ENCODE results near the gene KCNQ2.

DNA sequence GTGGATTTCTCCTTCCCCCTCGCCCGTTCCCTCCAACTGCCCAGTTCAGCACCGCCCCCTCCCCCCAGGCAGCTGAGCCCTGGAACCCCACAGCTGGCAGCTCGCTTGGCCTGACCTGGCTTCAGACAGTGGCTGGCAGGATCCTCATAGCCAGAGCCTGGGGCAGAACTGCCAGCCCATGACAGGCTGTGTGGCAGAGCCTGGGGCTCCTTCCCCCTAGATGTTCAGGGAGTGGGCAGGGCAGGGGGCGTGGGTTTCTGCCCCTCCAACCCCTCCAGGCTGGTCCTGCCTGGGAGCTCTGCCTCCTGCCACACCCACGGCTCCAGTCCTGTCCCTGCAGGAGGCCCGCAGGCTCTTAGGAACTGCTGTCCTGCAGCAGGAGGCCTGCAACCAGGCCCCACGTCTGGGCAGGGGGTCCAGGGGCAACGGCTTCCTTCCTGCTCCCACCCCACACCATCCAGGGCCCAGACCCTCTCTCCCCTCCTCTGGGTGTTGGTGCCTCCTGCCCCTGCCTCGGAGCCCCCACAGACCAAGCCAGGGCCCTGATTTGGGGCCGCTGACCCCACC, 9.6 kb upstream of the KCNQ2 start:
- TF ChIP-seq, protein P1, sequence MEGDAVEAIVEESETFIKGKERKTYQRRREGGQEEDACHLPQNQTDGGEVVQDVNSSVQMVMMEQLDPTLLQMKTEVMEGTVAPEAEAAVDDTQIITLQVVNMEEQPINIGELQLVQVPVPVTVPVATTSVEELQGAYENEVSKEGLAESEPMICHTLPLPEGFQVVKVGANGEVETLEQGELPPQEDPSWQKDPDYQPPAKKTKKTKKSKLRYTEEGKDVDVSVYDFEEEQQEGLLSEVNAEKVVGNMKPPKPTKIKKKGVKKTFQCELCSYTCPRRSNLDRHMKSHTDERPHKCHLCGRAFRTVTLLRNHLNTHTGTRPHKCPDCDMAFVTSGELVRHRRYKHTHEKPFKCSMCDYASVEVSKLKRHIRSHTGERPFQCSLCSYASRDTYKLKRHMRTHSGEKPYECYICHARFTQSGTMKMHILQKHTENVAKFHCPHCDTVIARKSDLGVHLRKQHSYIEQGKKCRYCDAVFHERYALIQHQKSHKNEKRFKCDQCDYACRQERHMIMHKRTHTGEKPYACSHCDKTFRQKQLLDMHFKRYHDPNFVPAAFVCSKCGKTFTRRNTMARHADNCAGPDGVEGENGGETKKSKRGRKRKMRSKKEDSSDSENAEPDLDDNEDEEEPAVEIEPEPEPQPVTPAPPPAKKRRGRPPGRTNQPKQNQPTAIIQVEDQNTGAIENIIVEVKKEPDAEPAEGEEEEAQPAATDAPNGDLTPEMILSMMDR (conservative IDR thresholded peaks at IDR 0.05), result no peak
- no peak for TF ChIP-seq ZFX (IDR thresholded peaks at IDR 0.05)
